Stimulated activated CD4-positive, alpha-beta T cell treated with anti-CD3 and anti-CD28 coated beads, Interleukin-4, amount 100 ng/mL, for 24 hours (primary cell): ENCODE results near the gene ARAF.

ENCODE experiments used
- DNase-seq: peaks from one replicate; pipeline ENCODE4 v3.0.0-alpha.2; 2020

Gene ARAF

GRCh38 chrX:47564438-47565085 is 3.6 kb downstream of the ARAF start:
- no peak for DNase-seq

GRCh38 chrX:47566841-47567240 is 5.8 kb downstream of the ARAF start:
- no peak for DNase-seq

- peak; percentile 42 for DNase-seq
These were observed 7.8 kb downstream of the ARAF start for GRCh38 chrX:47568656-47569295.

GRCh38 chrX:47570794-47571193 is 9.8 kb downstream of the ARAF start:
- no peak for DNase-seq

- no peak for DNase-seq
These were observed 10.2 kb downstream of the ARAF start for GRCh38 chrX:47571215-47571614.

- DNase-seq: no peak
These were observed 10.9 kb downstream of the ARAF start for GRCh38 chrX:47571896-47572295.

GRCh38 chrX:47572773-47573340 is 11.9 kb downstream of the ARAF start:
- no peak for DNase-seq

- no peak for DNase-seq
These were observed 12.5 kb downstream of the ARAF start for GRCh38 chrX:47573341-47574075.

- DNase-seq: no peak
These were observed 13.1 kb downstream of the ARAF start for GRCh38 chrX:47574076-47574546.

- DNase-seq: no peak
These were observed 13.7 kb downstream of the ARAF start for GRCh38 chrX:47574547-47575301.

GRCh38 chrX:47576021-47576898 is 15.3 kb downstream of the ARAF start:
- no peak for DNase-seq

GRCh38 chrX:47577424-47577823 is 16.4 kb downstream of the ARAF start:
- no peak for DNase-seq

- DNase-seq: no peak
These were observed 16.9 kb downstream of the ARAF start for GRCh38 chrX:47577901-47578300.

GRCh38 chrX:47578692-47579091 is 17.7 kb downstream of the ARAF start:
- DNase-seq: no peak

- DNase-seq: peak; percentile 53
These were observed 18.5 kb downstream of the ARAF start for GRCh38 chrX:47579537-47579936.

- peak; percentile 80 for DNase-seq
These were observed 21.0 kb downstream of the ARAF start, which contains the start of gene TIMP1 for GRCh38 chrX:47581731-47582647. Gene TIMP1, plus strand, starts transcription at chrX:47582436. Its CDS starts 980 bp downstream, at chrX:47583416.

GRCh38 chrX:47583240-47583861 is 22.3 kb downstream of the ARAF start:
- DNase-seq: no peak

GRCh38 chrX:47584714-47585113 is 23.7 kb downstream of the ARAF start:
- no peak for DNase-seq

- DNase-seq: no peak
These were observed 24.3 kb downstream of the ARAF start for GRCh38 chrX:47585273-47585672.
